NOMO-1 (cell line): ENCODE data around the gene PPP2R2D.

Experiments used
- DNase-seq, 2 experiments: peaks; one replicate each; lab custom pipeline; 2025; ENCODE audit not compliant: unreplicated experiment in 2 of 2; lab: John Stamatoyannopoulos, UW

PPP2R2D gene

DNA sequence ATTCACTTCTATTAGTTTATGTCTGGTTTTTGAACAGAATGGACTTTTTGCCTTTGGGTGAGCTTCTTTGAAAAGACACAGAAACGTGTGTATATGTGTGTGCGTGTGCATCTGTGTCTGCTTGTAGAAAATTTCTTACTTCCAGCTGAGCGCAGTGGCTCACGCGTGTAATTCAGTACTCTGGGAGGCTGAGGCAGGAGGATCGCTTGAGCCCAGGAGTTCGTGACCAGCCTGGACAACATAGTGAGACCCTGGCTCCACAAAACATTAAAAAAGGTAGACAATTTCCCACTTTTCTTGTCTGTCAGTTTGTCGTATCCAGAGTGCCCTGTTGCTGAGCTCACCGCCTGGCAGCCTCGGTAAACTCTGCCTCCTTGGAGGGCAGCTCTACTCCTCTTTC is 25.4 kb downstream of the PPP2R2D start:
- no peak for DNase-seq

DNA sequence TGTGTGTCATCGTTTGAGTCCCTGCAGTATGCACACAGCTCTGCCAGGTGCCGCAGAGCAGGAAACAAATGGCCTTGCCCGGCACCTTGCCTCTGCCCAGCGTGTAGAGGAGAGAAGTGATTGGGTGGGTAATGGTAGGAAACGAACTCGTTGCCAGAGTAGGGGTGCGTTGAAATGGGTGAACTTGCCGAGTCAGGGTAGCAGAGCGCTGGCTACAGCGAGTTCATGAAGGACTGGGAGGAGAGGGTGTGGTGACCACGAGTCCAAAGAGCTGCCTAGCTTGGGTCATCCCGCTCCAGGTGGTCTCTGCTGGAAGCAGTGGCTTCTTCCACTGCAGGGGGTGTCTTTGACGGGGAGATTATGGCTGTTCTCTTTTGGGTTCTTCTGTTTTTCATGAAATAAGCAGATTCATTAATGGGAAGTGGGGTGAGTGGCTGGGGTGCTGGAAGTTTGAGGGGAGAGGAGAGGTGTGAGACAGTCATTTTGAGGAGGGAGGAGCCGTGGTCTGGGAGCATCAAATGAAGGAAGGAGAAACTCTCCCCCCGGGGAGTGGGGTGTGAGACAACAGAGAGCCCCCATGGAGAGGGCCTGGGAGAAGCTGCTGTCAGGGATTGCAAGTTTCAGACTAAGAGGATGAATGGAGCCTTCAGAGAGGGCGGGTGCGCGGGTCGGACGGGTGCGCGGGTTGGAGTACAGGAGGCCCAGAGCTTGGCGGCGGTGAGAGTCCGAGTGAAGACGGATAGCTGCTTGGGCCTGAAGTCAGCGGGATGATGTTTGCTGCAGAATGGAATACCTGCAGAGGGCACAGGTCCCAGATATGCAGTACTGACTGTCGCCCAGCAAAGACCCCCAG is 26.2 kb downstream of the PPP2R2D start:
- DNase-seq, result no peak

DNA sequence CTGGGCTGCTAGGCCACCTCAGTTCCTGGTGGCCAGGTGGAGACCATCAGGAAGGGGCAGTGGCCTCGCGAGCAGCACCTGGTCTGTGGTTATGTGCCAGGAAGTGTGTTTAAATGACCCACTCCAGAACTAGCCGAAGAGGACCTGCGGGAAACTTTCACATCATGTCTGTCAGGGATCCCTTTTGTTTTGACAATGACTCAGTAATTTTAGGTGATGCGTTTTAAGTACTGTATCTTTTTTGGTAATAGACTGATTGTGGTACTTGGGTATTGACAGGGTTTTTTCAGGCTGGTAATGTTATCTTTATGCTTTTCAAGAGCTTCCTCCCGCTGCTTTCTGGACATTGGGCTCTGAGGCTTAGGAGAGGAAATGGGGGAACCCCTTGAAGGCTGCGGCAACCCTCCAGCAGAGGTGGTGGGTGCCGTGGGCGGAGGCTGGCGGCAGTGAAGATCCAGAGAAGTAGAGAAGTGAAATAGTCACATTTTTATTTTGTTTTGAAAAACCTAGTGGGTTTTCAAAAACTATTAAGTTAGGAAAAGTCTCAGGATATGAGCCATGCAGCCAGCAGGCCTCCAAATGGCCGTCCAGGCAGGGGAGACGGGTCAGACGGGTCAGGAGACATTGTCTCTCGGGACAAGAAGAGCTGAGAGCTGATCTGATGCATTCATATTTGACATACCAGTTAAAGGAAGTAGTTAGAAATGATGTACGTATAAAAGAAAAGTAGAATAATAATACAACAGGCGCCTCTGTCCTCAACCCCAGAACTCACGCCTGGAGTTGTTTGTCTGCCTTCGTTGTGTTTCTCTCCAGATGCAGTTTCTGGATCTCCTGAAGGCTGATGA is 27.7 kb downstream of the PPP2R2D start:
- DNase-seq, result no peak

DNA sequence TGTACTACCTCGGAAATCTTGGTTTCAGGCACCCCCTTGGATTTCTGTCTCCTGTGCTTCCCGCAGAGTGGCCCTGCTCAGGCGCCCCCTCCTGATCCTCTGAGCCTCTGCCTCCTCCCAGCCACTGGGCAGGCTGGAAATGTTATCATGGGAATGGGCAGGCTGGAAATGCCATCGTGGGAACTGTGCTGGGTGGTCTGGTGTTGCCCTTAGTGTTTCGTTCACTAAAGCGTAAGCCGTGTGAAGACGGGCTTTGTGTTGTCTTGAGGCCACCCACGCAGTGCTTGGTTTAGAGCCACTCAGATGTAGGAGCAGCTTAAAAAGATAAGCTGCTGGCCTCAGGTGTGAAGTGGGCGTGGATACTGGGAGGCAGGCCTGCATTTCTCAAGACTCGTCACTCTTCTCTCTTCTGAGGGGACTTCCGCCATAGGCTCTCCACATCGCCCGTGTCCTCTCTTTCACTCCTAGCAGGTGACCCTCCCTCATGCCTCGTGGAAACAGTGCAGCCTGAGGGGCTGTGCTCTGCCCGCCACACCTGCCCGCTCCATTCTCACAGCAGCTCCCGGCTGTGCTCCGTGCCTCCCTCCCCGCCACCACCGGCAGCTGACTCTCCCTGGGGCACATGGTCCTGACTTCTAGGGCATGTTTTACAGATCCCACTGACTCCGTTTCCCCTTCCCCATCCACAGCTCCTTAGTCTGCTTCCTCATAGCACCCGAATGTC is 28.5 kb downstream of the PPP2R2D start:
- no peak for DNase-seq

DNA sequence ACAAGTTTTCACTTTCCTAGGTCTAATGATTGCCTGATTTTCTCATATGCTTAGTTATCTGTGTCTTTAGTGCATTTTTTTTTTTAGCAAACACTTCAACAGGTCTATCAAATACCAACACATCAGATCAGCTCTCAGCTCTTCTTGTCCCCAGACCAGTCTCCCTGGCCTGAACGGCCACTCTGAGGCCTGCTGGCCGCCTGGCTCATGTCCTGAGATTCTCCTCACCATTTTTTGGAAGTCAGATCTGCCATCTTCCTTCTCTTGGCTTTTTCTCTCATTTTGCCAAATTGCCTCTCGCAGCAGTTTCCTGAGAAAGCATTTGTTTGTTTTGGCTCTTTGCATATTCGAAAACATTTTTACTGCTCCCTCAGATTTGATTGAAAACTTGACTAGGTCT is 29.3 kb downstream of the PPP2R2D start:
- DNase-seq, result no peak

DNA sequence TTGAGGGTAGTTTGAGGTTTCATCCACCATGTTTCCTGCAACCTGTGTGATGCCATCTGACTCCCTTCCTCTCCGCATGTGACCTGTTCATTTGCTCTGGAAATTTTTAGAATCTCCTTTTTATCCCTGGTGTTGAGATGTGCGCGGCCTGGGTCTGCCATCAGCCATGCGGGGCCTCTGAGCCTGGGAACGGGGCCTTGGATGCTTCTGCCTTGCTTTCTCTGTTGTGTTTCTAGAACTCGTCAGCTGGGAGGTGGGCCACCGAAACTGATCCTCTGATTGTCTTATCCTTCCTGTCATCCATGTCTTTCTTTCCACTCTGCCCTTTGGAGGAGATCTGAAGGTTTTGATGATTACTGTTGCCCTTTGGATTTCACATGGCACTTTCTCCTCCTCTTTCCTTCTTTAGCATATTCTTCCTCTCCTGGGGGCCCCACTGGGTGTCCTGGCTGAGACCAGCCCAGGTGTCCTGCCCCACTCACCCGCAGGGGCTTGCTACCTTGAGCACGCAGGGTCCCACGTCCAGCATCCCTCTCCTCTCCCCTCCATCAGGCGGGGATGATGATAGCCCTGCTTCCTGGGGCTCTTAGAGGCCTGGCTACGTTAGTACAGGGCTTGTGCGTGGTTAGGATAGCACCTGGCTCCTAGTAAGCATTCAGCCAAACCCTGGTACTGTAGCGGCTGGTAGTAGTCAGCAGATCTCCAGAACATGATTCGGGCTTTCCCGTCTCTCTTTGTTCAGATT is 29.9 kb downstream of the PPP2R2D start:
- no peak for DNase-seq

DNA sequence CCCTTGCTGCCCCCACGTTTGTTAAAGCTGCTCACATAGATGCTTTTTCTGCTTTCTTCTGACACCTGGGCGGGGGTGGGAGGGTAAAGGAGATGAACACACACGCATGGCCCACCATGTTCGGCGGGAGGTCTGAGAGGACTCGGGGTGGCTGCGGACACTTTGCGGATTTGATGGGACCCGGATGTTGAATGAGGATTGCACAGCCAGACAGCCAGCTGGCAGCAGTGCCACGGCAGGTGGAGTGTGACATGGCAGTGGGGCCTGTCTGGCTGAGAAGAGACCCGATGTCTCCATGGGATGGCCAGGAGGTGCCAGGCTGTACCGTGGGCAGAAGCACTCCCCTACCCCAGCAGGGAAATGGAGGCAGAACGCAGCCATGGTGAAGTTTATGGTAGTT is 31.2 kb downstream of the PPP2R2D start:
- DNase-seq, result no peak

DNA sequence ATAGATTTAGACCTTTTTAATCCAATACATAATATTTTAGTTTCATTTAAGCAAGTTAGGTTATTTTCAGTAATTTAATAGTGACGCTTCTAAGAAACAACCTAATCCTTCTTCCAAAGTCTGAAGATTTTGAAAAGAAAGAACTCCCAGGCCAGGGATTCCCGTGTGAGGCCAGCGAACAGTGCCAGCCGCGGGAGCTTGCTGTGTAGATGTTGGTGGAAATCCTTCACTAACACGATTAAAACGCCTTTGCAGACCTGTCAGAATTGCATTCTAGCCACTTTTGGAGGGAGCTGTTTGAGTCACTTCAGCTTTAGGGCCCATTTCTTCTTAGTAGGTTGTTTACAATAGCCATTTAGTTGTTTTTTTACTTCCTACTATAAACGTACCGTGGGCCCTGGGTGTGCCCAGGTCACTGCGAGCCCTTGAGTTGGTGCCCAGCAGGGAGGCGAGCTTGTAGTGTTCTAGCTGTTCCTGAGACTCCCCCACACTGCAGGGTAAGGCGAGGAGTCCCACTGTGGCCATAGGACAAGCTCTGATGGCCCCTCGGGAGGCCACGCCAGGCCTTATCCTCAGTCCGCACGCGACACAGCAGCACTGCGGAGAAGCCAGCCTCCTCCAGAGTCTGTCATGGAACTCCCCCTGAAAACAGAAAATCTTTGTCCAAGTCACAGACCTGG is 32.3 kb downstream of the PPP2R2D start:
- no peak for DNase-seq

DNA sequence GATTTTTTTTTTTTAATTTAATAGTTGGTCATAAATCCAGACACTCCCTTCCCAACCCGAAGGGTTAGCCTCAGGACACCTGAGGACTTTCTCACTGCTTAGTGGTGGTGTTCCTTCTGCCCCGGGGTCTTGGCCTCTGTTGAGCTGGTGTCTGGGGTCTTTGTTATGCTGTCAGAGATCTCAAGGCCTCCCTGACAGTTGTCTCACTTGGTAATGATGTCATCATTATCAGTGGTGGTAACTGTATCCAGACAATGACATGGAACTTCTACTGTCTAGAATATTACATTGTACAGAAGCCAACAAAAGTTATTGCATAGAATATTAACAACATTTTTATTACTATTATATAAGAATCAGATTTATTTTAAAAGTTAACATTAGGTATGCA is 32.9 kb downstream of the PPP2R2D start:
- DNase-seq, result no peak

DNA sequence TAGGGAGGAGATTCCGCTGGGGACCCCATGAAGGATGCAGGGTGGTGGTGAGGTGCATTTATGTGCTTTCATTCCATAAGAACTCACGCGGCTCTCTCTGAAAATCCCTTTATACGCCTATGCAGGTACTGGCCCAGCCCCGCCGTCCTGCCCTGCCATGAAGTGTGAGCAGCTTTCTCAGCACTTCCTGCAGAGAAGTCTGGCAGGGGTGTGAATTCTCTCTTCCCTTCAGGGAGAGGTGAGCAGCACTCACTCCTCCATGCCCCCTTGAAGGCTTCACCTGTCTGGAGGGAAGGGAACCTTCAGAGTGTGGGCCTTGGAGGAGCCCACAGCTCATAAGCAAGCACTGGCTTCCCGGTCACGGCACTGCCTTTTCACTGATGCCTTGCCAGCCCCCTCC is 34.0 kb downstream of the PPP2R2D start:
- no peak for DNase-seq

DNA sequence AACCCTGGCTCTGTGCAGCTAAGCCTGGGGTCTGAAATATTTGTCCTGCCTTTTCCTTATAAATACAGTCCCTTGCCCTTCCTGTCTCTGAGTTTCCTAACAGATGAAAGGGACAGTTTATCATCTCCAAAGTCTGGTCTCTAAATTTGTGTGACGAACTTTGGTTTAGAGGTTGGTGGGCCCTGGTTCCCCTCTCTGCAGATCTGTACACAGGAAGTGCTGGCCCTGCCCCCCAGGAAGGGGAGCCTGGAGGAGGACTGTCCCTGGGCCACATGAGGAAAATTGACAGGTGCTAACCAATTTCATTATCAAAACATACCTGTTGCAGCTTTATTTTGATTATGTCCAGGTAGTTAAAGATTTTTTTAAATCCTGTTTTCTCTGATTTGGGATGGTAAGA is 34.5 kb downstream of the PPP2R2D start:
- no peak for DNase-seq

DNA sequence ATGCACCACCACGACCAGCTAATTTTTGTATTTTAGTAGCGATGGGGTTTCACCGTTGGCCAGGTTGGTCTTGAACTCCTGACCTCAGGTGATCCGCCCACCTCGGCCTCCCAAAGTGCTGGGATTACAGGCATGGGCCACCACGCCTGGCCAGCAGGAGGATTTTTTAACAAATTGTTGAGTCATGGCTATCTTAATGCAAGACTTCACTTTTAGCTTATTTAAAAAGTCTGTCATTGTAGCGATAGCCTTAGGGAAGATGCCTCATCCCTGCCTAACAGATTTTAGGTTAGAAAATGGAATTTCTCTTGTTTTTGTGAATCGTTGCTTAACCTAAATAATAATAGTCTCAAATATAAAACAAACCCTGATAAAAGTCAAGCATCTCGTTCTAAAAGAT is 35.5 kb downstream of the PPP2R2D start:
- no peak for DNase-seq

DNA sequence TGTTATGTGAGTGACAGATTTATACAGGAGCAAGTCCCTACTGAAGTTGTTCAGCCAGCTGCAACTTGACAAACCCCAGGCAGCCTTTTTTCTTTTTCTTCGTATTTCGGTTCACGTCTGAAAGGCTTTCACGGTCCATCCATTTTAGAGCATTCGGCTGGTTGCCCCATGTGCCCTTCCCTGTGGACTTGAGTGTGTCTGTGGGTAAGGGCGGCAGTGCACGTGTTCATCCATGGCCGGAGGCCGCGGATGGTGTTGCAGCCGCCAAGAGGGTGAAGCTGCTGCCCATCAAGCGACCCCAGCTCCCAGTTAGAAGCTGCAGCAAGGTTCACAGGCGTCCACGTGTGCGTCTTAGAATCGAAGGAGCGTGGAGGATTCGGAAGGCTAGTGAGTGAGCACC is 35.9 kb downstream of the PPP2R2D start:
- DNase-seq, result no peak

DNA sequence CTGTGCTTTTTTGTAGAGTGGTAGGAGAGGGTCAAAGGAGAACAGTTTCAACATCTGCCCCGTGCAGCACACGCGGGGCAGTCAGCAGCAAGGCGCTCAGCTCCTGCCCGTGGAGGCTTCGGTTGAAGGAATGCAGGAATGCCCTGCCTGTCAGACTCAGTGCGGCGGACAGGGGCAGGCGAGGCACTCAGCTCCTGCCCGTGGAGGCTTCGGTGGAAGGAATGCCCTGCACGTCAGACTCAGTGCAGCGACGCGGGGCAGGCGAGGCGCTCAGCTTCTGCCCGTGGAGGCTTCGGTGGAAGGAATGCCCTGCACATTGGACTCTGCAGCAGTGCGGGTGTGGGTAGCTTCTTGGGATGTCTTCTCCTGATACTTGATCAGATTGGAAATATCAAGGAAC is 37.0 kb downstream of the PPP2R2D start:
- DNase-seq, result no peak

DNA sequence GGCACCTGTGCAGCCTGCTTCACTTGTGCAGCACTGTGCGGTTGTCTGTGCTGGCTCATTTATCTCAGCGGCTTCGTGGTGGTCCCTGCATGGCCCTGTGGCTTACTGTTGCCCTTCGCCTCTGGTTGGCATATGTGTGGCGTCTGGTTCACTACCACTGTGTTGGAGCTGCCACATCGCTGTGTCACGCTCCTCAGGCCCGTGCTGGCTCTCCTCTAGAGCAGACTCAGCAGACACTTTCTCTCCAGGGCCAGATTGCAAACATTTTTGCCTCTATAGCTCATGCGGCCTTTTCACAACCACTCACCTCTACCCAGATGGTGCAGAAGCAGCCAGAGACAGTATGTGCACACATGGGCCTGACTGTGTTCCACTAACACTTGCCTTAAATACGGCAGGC is 37.9 kb downstream of the PPP2R2D start:
- no peak for DNase-seq

DNA sequence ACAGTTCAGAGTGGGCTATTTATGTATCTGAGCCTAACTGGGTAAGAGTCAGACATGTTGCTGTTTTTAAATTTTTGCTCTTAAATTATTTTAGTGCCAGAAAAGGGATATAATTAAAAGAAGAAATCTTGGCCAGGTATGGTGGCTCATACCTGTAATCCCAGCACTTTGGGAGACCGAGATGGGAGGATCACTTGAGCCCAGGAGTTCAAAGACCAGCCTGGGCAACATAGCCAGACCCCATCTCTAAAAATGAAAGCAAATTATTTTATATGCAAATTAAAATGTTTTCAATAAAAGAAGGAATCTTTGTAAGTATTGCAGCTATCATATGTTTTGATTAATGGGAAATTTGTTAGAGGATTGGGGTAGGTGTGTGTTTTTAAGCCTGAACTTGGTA is 41.6 kb downstream of the PPP2R2D start:
- DNase-seq, result no peak

DNA sequence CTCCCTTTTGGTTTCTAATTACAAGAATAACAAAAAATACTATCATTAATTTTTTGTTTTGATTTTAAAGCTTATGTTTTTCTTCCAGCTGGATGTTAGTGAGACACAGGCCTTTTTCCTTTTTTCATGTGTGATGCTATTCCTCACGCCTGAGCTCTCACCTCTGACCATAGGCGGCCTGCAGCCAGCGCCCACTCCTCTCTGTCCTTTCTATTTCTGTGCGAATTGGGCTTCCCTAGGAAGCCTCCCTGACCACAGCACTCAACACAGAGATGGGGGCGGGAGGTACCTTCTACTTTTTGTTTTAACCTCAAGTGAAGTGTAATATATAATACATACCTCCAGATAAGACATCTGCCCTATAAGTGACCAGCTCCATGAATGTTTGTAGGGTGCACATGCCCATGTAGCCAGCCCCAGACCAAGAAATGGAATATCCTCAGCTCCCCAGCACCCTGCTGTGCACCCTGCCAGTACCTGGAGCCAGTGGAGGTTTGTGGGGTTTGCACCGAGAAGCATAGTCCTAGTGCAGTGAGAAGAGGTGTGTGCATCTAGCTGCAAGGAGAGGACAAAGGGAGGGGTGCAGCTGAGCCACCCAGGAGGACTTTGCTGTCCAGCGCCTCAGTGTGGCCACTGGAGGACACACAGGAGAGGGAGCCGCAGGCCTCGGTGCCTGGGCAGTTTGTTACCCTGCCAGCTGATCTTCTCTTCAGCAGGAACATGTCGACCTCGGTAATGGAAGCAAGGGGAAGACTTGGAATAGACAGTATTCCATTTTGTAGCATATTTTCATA is 42.4 kb downstream of the PPP2R2D start:
- no peak for DNase-seq

DNA sequence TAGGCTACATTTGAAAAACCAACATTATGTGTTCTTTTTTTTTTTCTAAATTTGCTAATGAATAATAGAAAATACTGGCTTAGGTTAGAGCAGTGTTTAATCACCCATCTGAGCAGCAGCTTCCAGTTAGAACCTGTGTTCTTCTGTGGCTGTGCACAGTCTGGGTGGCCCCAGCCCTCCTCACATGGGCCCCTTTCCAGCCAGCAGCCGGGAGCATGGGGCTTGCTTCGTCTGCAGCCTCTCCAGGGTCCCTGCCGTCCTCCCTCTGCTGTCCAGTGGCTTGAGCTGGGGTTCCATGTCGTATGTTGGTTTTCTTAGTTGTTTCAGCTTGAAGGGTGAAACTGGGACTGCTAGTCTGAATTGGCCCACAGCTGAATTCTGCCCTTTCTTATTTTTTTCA is 43.6 kb downstream of the PPP2R2D start:
- no peak for DNase-seq

DNA sequence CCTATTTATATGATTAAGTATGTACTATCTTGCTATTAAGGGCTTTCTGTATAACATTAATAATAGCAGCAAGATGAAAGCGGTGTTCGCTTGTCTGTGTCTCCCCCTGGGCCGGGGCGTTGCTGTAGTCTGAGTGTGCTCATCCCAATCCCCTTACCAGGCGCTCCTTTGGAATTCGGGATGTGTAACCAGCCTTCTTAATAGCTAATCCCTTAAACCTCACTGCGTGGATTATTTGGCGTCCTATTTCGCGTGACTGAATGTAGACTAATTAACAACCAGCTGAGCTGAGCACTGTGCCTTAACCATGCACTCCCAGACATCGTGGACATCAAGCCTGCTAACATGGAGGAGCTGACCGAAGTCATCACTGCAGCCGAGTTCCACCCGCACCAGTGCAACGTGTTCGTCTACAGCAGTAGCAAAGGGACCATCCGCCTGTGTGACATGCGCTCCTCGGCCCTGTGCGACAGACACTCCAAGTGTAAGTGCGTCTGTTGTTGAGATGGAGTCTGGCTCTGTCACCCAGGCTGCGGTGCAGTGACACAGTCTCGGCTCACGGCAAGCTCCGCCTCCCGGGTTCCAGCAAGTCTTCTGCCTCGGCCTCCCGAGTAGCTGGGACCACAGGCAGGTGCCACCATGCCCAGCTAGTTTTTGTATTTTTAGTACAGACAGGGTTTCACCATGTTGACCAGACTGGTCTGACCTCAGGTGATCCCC is 44.3 kb downstream of the PPP2R2D start:
- DNase-seq, result no peak
